SK-N-SH (cell line): ENCODE data around the gene STK31. TPM values are rescaled to one million over a fixed set of nuclear protein-coding genes. Genes with fewer than 3 reads are reported as not detected.

Experiments used
- CTCF ChIA-PET: fragments of 300-600, 350-600 bp; formaldehyde crosslinking; extraction: SDS; loops from one replicate; lab custom pipeline; 2021; lab: Yijun Ruan, JAX
- POLR2A ChIA-PET: fragments of 350-600 bp; sonication (Branson Sonifier 250); formaldehyde crosslinking; extraction: SDS; loops from one replicate; lab custom pipeline; 2020; ENCODE audit warnings: antibody characterized with exemption, inconsistent platforms; lab: Yijun Ruan, JAX
- DNase-seq: peaks from one replicate; pipeline ENCODE4 v3.0.0; 2012
- H2AFZ ChIP-seq: fragments of 200-600 bp; sonication (generic); 2 replicates; pipeline ENCODE4 v1.8.1; 2016; ENCODE audit warnings: antibody characterized with exemption, mild to moderate bottlenecking, low read depth
- H3F3A ChIP-seq: fragments of 200-600 bp; sonication (generic); replicated peaks from 2 replicates; pipeline ENCODE3; 2016; ENCODE audit warnings: antibody characterized with exemption, mild to moderate bottlenecking; ENCODE audit not compliant: insufficient read depth
- H3K27ac ChIP-seq, 2 experiments: fragments of 200-500 bp in 1 of 2; fragments of 200-600 bp in 1 of 2; sonication (Bioruptor generic) in 1 of 2; sonication (generic), shearing (Covaris generic) in 1 of 2; 2 replicates each; pipeline versions ENCODE4 v1.5.1 to v1.6.1; 2014 to 2016; ENCODE audit warnings: low read depth in 2 of 2, inconsistent platforms in 1 of 2, low read length in 1 of 2, mild to moderate bottlenecking in 1 of 2, mixed read lengths in 1 of 2
- H3K27me3 ChIP-seq: fragments of 200-600 bp; sonication (generic), shearing (Covaris generic); 2 replicates; pipeline ENCODE4 v1.6.1; 2016; ENCODE audit warnings: mixed run types; ENCODE audit not compliant: insufficient read depth
- H3K36me3 ChIP-seq, 2 experiments: fragments of 200-500 bp in 1 of 2; fragments of 200-600 bp in 1 of 2; sonication (Bioruptor generic) in 1 of 2; sonication (generic) in 1 of 2; replicated peaks in 1 of 2; 2 replicates each; pipeline versions ENCODE3 to v1.5.1; 2014 to 2016; ENCODE audit warnings: low read length in 1 of 2, mild to moderate bottlenecking in 1 of 2; ENCODE audit not compliant: insufficient read depth in 2 of 2, control insufficient read depth in 1 of 2
- H3K4me1 ChIP-seq, 2 experiments: fragments of 200-500 bp in 1 of 2; fragments of 200-600 bp in 1 of 2; sonication (Bioruptor generic) in 1 of 2; sonication (generic), shearing (Covaris generic) in 1 of 2; 2 replicates each; pipeline versions ENCODE4 v1.5.1 to v1.6.1; 2014 to 2016; ENCODE audit warnings: low read depth in 1 of 2, low read length in 1 of 2, mixed run types in 1 of 2; ENCODE audit not compliant: insufficient read depth in 2 of 2, control insufficient read depth in 1 of 2
- H3K4me2 ChIP-seq: fragments of 200-600 bp; sonication (generic), shearing (Covaris generic); 2 replicates; pipeline ENCODE4 v1.6.1; 2017; ENCODE audit warnings: mixed run types
- H3K4me3 ChIP-seq, 2 experiments: fragments of 200-500 bp in 1 of 2; fragments of 200-600 bp in 1 of 2; sonication (Bioruptor generic) in 1 of 2; sonication (generic), shearing (Covaris generic) in 1 of 2; 2 replicates each; pipeline versions ENCODE4 v1.5.1 to v1.8.1; 2014 to 2016; ENCODE audit warnings: low read depth in 2 of 2, inconsistent platforms in 1 of 2, low read length in 1 of 2, mild to moderate bottlenecking in 1 of 2, mixed read lengths in 1 of 2, moderate library complexity in 1 of 2
- H3K79me2 ChIP-seq: fragments of 200-600 bp; sonication (generic); 2 replicates; pipeline ENCODE4 v1.8.1; 2017; ENCODE audit warnings: mild to moderate bottlenecking; ENCODE audit not compliant: insufficient read depth
- H3K9ac ChIP-seq: fragments of 200-600 bp; sonication (generic); 2 replicates; pipeline ENCODE4 v1.6.1; 2017; ENCODE audit warnings: mixed run types
- H3K9me2 ChIP-seq: fragments of 200-600 bp; sonication (generic); 2 replicates; pipeline ENCODE4 v1.6.1; 2017; ENCODE audit warnings: mixed run types
- H3K9me3 ChIP-seq: fragments of 200-600 bp; sonication (generic); 2 replicates; pipeline ENCODE4 v1.6.1; 2017; ENCODE audit warnings: mixed run types, mild to moderate bottlenecking, moderate library complexity
- H4K20me1 ChIP-seq: fragments of 200-600 bp; sonication (generic); 2 replicates; pipeline ENCODE4 v1.6.1; 2017; ENCODE audit warnings: mild to moderate bottlenecking, mixed run types; ENCODE audit not compliant: insufficient read depth
- CHD2 ChIP-seq: fragments of 150-350 bp; IDR thresholded peaks from 2 replicates; pipeline ENCODE4 v1.6.1; 2018; ENCODE audit warnings: low read length; ENCODE audit not compliant: partially characterized antibody
- ELF1 ChIP-seq: IDR thresholded peaks from 2 replicates; pipeline ENCODE4 v1.4.0; 2012
- GATA2 ChIP-seq: sonication (generic); formaldehyde crosslinking; IDR thresholded peaks from 2 replicates; pipeline ENCODE4 v1.5.0; 2020; ENCODE audit warnings: mild to moderate bottlenecking, missing genetic modification reagents
- IRF3 ChIP-seq: fragments of 150-350 bp; IDR thresholded peaks from 2 replicates; pipeline ENCODE4 v1.6.1; 2016; ENCODE audit warnings: mild to moderate bottlenecking, low read depth, low read length
- NFIC ChIP-seq: IDR thresholded peaks from 2 replicates; pipeline ENCODE4 v1.4.0; 2012; ENCODE audit warnings: borderline replicate concordance
- NRF1 ChIP-seq: IDR thresholded peaks from 2 replicates; pipeline ENCODE4 v1.6.1; 2012; ENCODE audit warnings: low read depth, mild to moderate bottlenecking, low read length
- RAD21 ChIP-seq: IDR thresholded peaks from 2 replicates; pipeline ENCODE4 v1.6.1; 2012; ENCODE audit warnings: mild to moderate bottlenecking, low read length
- REST ChIP-seq: IDR thresholded peaks from 2 replicates; pipeline ENCODE4 v1.6.1; 2012; ENCODE audit warnings: mild to moderate bottlenecking, low read depth, low read length, moderate library complexity
- RFX5 ChIP-seq: IDR thresholded peaks from 2 replicates; pipeline ENCODE4 v1.6.1; 2012; ENCODE audit warnings: mild to moderate bottlenecking, improper control_type of control experiment, low read length
- RXRA ChIP-seq: IDR thresholded peaks from 2 replicates; pipeline ENCODE4 v1.4.0; 2012; ENCODE audit warnings: low read depth, mild to moderate bottlenecking, borderline replicate concordance
- TAF1 ChIP-seq: IDR thresholded peaks from 2 replicates; pipeline ENCODE4 v1.6.1; 2012; ENCODE audit warnings: low read depth, mild to moderate bottlenecking, low read length, moderate library complexity, borderline replicate concordance
- WGBS: methylation state at CpG from one replicate; pipeline ENCODE4 v1.1.6; 2017; ENCODE audit warnings: low lambda C conversion rate; 5-methylcytosine and 5-hydroxymethylcytosine counted together
- polyA plus RNA-seq, 3 experiments: library from polyadenylated mRNA; depleted of rRNA; stranded (reverse); fragments of >200 nt; gene quantifications; 2 replicates each; pipeline ENCODE4 v1.2.3, GENCODE V29; 2012
- TF ChIP-seq, protein P1 (sequence below): fragments of 200-600 bp; sonication (generic); IDR thresholded peaks from 2 replicates; pipeline ENCODE4 v1.6.1; 2017; ENCODE audit warnings: antibody characterized with exemption, mild to moderate bottlenecking, moderate library complexity
- TF ChIP-seq, protein P2 (sequence below): IDR thresholded peaks from 2 replicates; pipeline ENCODE4 v1.4.0; 2012; ENCODE audit warnings: low read depth, borderline replicate concordance

STK31 gene
- polyA plus RNA-seq, 1 of the 3 experiments (the other 2 are of a cell fraction), result 0.02 TPM

GRCh38 chr7:23804707-23805106 is 94.7 kb downstream of the STK31 start:
- no peak overlapping the region for H3K9ac ChIP-seq
- 41% methylated on average over 1 of the region's 1 CpG for WGBS
- H3K27ac ChIP-seq, result no peak overlapping the region
- H3K4me3 ChIP-seq, result no peak overlapping the region
- H3K79me2 ChIP-seq, result no peaks in the 10 kb centered on the region
- POLR2A ChIA-PET, result no interaction called here
- 0 out of 2 replicates have a peak, but pooled peaks cover 2% of the 10 kb centered on the region for H3K9me3 ChIP-seq
- H2AFZ ChIP-seq, result no peak overlapping the region
- H4K20me1 ChIP-seq, result no peaks in the 10 kb centered on the region
- CTCF ChIA-PET, result interaction anchor here (0.7 kb wide), 1 partner anchor 76 kb away, joined by 3 read pairs; no protein-coding TSS in a partner anchor
- H3K36me3 ChIP-seq, result no peaks in the 10 kb centered on the region
- H3F3A ChIP-seq, result no peaks in the 10 kb centered on the region
- TF ChIP-seq, protein P1, sequence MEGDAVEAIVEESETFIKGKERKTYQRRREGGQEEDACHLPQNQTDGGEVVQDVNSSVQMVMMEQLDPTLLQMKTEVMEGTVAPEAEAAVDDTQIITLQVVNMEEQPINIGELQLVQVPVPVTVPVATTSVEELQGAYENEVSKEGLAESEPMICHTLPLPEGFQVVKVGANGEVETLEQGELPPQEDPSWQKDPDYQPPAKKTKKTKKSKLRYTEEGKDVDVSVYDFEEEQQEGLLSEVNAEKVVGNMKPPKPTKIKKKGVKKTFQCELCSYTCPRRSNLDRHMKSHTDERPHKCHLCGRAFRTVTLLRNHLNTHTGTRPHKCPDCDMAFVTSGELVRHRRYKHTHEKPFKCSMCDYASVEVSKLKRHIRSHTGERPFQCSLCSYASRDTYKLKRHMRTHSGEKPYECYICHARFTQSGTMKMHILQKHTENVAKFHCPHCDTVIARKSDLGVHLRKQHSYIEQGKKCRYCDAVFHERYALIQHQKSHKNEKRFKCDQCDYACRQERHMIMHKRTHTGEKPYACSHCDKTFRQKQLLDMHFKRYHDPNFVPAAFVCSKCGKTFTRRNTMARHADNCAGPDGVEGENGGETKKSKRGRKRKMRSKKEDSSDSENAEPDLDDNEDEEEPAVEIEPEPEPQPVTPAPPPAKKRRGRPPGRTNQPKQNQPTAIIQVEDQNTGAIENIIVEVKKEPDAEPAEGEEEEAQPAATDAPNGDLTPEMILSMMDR, result no peak
- TF ChIP-seq IRF3 (no peak), RFX5 (no peak), TAF1 (no peak), NRF1 (no peak), ELF1 (no peak), NFIC (no peak), CHD2 (no peak), RXRA (no peak), GATA2 (no peak), REST (no peak), RAD21 (no peak)
- TF ChIP-seq, protein P2, sequence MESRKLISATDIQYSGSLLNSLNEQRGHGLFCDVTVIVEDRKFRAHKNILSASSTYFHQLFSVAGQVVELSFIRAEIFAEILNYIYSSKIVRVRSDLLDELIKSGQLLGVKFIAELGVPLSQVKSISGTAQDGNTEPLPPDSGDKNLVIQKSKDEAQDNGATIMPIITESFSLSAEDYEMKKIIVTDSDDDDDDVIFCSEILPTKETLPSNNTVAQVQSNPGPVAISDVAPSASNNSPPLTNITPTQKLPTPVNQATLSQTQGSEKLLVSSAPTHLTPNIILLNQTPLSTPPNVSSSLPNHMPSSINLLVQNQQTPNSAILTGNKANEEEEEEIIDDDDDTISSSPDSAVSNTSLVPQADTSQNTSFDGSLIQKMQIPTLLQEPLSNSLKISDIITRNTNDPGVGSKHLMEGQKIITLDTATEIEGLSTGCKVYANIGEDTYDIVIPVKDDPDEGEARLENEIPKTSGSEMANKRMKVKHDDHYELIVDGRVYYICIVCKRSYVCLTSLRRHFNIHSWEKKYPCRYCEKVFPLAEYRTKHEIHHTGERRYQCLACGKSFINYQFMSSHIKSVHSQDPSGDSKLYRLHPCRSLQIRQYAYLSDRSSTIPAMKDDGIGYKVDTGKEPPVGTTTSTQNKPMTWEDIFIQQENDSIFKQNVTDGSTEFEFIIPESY, result no peak
- TF ChIP-seq, all 33 proteins: peak for 0
- Histone ChIP-seq H3K9me2 (no peaks in the 10 kb centered on the region), H3K4me2 (no peak overlapping the region), H3K4me1 (no peaks in the 10 kb centered on the region), H3K27me3 (no peaks in the 10 kb centered on the region)
- DNase-seq, result no peak
